NCI-H2029 treated with DMSO at 0.1 percent for 48 hours (cell line): ENCODE measurements around the gene IKBKE.

ENCODE experiments used
- DNase-seq: peaks from one replicate; lab custom pipeline; 2025; lab: John Stamatoyannopoulos, UW

IKBKE gene

DNA sequence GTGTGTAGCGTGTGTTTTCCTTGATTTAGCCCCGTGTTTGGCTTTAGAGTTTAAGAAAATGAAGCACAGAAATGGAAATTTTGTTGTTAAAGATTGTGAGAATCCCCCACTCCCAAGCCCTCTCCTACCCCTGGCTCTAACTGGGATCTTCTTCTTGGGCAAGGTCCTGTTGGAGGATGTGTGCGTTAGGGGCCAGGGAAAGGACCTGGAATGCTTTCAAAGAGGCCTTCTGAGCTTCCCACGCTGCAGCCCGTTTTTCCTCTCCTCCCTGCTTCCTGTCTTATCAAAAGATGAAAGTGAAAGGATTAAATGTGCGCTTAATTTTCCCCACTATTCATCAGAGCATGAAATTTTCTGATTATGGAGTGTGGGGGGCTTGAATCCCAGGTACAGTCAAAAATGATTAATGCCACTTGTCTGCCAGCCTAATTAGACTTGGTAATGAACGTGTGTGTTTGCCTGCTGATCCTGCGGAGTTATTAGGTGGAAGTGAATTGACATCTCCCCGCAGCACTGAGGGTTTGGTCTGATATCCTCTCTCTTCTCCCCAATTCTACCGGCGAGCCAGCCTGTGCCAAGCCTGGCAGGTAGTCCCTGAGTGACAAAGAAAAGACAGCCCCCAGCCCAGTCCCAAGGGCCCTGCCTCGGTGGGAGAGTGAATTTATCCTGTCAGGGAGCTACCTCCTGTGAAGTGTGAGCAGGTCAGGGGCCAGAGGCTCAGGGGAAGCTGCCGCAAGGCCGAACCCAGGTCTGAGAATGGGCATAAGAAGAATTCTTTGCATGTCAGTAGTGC is 42.0 kb downstream of the IKBKE start:
- DNase-seq = peak; percentile 50

GRCh38 chr1:206512851-206513180 is 42.5 kb downstream of the IKBKE start:
- DNase-seq = no peak

GRCh38 chr1:206513312-206514111 is 43.2 kb downstream of the IKBKE start:
- DNase-seq = no peak

- no peak for DNase-seq
Observed at GRCh38 chr1:206514813-206515387, 44.6 kb downstream of the IKBKE start.

- DNase-seq = no peak
Observed at GRCh38 chr1:206516728-206516990, 46.4 kb downstream of the IKBKE start.

DNA sequence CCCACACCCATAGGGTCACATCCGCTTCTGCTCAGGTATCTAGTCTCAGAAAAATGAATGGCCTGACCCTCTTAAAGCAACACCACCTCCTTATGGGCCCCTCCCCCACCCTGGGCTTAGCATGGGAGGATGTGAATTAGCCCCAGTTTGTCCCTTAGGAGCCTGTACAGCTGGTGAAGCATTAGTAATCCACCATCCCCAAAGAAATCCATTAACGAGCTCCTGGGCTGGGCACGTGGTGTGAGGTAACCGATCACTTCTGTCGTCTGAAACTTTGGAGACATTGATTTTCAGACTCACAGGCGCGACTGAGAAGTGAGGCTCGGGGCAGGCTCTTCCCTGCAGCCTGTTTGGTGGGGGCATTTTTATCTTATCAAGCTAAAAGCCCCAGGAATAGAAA is 47.5 kb downstream of the IKBKE start:
- no peak for DNase-seq

GRCh38 chr1:206518206-206518605 is 47.9 kb downstream of the IKBKE start:
- no peak for DNase-seq

DNA sequence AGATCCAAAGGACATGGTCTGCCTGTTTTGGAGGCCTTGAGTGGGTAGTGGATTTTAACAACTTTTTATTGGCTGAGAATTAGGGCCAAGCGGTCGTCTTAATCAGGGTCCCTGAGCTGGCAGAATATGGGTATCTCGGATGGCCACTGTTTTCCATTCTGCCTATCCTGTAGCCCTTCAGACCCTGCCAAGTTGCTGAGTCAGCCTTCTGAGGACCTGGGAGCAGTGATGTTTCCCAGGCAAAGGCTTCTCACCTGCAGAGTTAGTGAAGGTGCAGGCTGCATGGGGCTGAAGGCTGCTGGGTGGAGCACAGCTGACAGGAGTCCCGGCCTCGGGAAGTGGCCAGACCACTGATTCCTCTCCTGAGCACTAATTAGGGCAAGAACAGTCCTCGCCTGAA is 48.5 kb downstream of the IKBKE start:
- DNase-seq = no peak

GRCh38 chr1:206521127-206521526 is 50.9 kb downstream of the IKBKE start:
- DNase-seq = peak; percentile 42

DNA sequence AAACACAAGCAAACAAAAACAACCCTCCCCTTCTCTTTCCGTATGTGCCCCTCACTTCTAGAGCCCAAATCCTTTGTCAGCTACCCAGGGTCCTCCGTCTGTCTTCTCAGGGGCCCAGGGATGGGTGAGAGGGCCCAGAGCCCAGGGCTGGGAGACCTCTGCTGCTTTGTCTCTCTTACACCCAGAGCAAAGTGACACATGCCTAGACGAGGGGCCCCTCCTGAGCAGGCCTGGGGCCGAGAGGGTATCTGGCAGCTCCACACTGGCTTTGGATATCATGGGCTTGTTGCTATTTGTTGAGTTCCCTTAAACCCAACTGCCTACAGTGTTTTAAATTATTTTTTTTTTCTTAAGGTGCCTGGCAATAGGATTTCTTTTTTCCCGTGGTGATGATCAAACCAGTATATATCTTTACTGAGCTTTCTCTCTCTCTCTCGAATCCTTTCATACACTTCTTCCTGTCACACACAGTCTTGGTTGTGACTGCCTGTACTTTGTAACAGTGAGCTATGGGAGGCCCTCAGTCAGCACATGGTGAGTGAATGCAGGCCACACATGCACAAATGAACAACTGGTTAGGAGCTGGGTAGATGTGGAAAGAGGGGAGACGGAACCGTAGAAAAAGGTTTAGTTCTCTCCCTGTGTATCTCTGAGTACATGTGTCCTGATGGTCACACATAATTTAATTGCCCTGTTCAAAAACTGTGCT is 51.6 kb downstream of the IKBKE start:
- no peak for DNase-seq

DNA sequence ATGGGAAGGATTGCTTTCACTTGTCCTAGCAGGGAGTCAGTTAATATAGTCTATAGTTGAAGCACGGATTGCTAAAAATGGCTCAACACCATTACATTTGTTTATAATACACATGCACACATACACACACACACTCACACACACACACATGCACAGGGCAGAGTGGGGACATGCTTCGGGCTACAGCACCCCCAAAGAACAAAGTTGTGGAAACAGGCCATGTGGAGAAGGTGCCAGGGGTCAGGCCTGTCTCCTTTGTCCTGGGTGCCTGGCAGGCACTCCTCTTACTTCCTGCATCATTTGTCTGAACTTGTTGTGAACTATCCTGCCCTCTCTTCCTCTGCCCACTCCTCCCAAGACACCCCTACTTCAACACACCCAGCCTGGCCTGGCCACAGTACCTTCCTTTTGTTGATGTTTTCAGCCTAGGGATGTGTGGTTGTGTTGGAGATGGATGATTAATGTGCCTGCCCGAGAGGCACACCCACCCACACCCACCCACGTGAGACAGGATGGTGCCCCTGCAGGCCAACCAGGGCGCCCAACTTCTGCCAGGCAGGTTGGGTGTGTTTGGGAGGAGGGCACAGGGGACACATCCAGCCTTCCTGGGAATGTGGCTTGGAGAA is 54.6 kb downstream of the IKBKE start:
- DNase-seq = no peak

GRCh38 chr1:206526064-206526911 is 56.0 kb downstream of the IKBKE start:
- no peak for DNase-seq

- no peak for DNase-seq
Observed at GRCh38 chr1:206529425-206529824, 59.1 kb downstream of the IKBKE start.

GRCh38 chr1:206532368-206532767 is 62.1 kb downstream of the IKBKE start:
- DNase-seq = no peak

GRCh38 chr1:206534552-206534951 is 64.3 kb downstream of the IKBKE start:
- no peak for DNase-seq

GRCh38 chr1:206535853-206536188 is 65.5 kb downstream of the IKBKE start:
- DNase-seq = no peak

DNA sequence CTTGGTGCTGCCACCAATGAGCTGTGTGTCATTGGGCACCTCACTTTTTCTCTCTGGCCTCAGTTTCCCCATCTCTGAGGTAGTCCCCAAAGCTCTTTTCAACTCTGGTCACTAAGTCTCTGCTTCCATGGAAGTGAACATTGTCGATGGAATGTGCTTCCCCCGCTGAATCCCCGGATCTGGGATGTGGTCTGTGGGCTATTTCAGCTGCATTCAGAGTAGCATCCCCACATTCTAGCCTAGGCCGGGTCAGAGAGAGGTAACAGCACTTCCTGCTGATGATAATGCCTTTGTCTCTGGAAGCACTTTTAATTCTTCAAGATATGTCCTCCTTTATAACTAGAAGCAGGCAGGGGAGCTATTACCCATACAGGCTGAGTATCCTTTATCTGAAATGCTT is 66.9 kb downstream of the IKBKE start:
- no peak for DNase-seq

DNA sequence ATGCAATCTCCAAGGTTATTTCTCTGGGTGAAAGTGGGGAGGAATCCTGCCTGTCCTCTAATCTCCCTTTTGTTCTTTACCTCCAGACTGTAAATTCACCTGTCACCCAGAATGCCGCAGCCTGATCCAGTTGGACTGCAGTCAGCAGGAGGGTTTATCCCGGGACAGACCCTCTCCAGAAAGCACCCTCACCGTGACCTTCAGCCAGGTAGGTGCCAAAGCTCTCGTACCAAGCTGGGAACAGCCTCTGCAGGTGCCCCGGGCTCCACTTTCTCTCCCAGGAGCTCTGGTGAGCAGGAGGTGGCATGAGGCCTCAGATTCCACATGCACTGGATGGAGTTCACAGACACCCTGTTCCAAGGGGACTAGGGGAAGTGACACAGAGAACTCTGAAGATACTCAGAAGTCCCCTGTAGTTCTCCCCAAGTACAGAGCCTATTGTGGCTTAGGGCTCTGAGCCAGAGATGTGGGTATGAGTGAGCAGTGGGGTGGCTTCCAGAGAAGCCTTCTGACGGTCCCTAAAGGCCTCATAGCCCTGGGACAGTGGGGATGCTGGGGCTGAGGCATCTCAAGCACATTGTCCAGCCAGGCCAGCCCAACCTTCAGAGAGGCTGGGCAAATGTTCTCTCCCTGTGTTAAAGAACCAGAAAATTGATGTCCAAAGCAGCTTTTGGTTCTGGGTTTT is 68.0 kb downstream of the IKBKE start:
- no peak for DNase-seq

DNA sequence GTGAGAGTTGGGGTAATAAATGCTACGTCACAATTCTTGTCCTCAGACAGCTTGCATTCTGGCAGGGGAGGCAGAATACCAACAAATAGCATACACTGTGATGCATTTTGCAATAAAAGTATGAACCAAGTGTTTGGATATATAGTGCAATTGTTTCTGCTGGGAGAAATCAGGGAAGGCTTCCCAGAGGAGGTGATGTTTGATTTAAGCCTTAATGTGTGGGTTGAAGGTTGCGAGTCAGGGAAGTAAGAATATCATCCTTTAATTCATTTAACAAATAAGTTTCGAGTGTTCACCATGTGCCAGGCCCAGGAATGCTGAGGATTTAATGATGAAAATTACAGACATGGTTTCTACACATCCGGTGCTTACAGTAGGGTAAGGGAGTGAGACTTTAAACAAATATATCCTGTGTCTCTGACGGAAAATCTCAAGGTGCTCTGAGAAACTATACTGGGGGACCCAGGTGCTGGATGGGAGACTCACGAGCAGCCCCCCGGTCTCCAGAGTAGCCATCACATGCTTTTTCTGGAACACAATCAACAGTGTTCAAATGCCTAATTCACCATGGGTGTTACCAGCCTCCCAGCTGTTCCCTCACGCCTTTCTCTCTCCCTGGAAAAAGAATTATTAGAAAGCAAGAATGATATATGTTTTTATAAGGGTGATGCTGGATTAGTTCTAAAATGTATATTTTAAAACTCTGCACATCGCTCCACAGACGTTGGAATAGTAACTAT is 68.8 kb downstream of the IKBKE start:
- no peak for DNase-seq
